ENCODE measurements around the gene IRF2.
A peak's percentile ranks its signal among the peaks of the same experiment; 100 is the strongest.
"Not testable (repeated sequence)": the region's sequence is repeated elsewhere in the genome, so short reads cannot be mapped to it uniquely, and the experiment has no call there.

IRF2 gene

DNA sequence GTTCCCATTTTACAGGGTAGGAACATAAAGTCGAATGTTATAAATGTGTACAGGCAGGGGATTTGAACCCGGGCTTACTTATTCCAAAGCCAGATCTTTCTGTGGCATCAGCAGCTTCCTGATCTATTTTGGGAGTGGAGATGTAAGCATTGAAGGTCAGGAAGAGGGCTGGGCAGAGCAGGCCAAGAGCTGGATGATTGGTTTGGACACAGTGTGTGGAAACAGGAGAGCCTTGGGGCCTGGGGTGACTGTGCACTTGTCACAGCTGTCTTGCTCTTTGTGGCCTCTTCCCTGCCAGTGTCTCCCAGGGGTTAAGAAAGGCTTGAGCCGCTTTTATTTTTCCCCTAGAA is 128.8 kb downstream of the IRF2 start:
- no peak overlapping the region for H3K4me3 ChIP-seq (ENCODE audit: low read depth, low read length)
- TF ChIP-seq MYC (IDR thresholded peaks at IDR 0.05; ENCODE audit: low read depth, low read length) = no peak
- no peak for TF ChIP-seq POLR2A (IDR thresholded peaks at IDR 0.05; ENCODE audit: extremely low read depth, insufficient read length)
- TF ChIP-seq CTCF (IDR thresholded peaks at IDR 0.05; ENCODE audit: low read depth, low read length) = no peak
- TF ChIP-seq, protein P1, sequence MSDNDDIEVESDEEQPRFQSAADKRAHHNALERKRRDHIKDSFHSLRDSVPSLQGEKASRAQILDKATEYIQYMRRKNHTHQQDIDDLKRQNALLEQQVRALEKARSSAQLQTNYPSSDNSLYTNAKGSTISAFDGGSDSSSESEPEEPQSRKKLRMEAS (IDR thresholded peaks at IDR 0.05; ENCODE audit: low read depth, low read length) = no peak
- DNase-seq (ENCODE audit: low read depth) = peak; percentile 61

DNA sequence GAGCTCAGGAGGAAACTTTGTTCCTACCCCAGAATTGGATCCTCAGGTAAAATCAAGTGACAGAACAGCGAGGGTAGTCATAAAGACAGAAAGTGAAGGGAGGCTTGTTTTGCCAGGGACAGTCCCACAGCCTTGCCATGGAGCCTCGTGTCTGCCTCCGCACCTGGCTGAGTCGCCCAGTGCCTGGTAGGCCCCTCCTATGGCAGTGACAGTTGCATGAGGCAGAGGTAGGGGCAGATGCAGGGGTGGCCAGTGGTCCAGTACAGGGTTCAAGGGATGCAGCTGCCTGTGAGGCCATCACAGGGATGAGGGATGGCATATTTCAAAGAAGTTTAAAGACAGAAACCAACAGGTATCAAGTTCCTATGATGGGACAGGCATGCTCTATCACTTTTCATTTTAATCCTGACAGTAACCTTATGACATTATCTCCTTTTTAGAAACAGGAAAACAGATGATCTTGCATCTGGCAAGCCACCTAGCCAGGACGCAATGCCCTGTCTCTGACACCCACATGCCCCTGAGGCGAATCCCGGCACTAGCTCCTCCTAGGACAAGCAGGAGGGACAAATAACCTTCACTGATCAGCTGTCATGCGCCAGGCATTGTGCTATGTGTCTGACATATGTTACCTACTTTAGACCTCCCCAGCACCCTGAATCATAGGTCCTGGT is 129.3 kb downstream of the IRF2 start:
- no peak for DNase-seq (ENCODE audit: low read depth)
- no peak overlapping the region for H3K4me3 ChIP-seq (ENCODE audit: low read depth, low read length)
- no peak for TF ChIP-seq POLR2A (IDR thresholded peaks at IDR 0.05; ENCODE audit: extremely low read depth, insufficient read length)
- no peak for TF ChIP-seq CTCF (IDR thresholded peaks at IDR 0.05; ENCODE audit: low read depth, low read length)
- TF ChIP-seq MYC (IDR thresholded peaks at IDR 0.05; ENCODE audit: low read depth, low read length) = no peak
- TF ChIP-seq, protein P1 (IDR thresholded peaks at IDR 0.05; ENCODE audit: low read depth, low read length) = no peak

DNA sequence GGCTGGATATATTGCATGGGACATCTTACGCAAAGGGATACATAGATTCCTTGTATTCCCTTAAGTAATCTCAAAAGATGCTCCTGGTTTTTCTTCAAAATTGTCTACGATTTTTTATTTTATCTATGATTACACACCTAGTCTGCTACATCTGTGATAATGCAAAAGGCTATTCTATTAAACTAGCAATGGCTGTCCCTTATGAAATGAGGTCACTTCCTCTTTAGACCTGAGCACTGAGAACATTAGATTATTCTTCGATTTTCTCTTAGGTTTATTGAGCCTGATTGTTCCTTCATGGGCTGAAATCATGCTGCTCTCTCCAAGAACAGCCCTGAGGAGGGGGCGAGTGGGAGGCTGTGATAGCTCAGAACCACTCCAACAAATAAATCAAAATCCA is 129.9 kb downstream of the IRF2 start:
- no peak for TF ChIP-seq MYC (IDR thresholded peaks at IDR 0.05; ENCODE audit: low read depth, low read length)
- TF ChIP-seq, protein P1 (IDR thresholded peaks at IDR 0.05; ENCODE audit: low read depth, low read length) = no peak
- no peak for TF ChIP-seq CTCF (IDR thresholded peaks at IDR 0.05; ENCODE audit: low read depth, low read length)
- peak; percentile 14 for DNase-seq (ENCODE audit: low read depth)
- H3K4me3 ChIP-seq (ENCODE audit: low read depth, low read length) = no peak overlapping the region

GRCh38 chr4:184343502-184344177 is 130.7 kb downstream of the IRF2 start:
- peak overlapping the region; percentile 74 for H3K4me3 ChIP-seq (ENCODE audit: low read depth, low read length)
- TF ChIP-seq CTCF (IDR thresholded peaks at IDR 0.05; ENCODE audit: low read depth, low read length) = no peak
- no peak for TF ChIP-seq POLR2A (IDR thresholded peaks at IDR 0.05; ENCODE audit: extremely low read depth, insufficient read length)
- TF ChIP-seq MYC (IDR thresholded peaks at IDR 0.05; ENCODE audit: low read depth, low read length) = no peak
- TF ChIP-seq, protein P1 (IDR thresholded peaks at IDR 0.05; ENCODE audit: low read depth, low read length) = no peak
- peak; percentile 78 for DNase-seq (ENCODE audit: low read depth)

GRCh38 chr4:184342857-184343237 is 131.5 kb downstream of the IRF2 start:
- H3K4me3 ChIP-seq (ENCODE audit: low read depth, low read length); DNase-seq (ENCODE audit: low read depth): not testable (repeated sequence)

GRCh38 chr4:184342167-184342856 is 132.0 kb downstream of the IRF2 start:
- TF ChIP-seq CTCF (IDR thresholded peaks at IDR 0.05; ENCODE audit: low read depth, low read length) (no peak), MYC (IDR thresholded peaks at IDR 0.05; ENCODE audit: low read depth, low read length) (no peak), POLR2A (IDR thresholded peaks at IDR 0.05; ENCODE audit: extremely low read depth, insufficient read length) (no peak)
- TF ChIP-seq, protein P1 (IDR thresholded peaks at IDR 0.05; ENCODE audit: low read depth, low read length) = no peak
- H3K4me3 ChIP-seq (ENCODE audit: low read depth, low read length) = no peak overlapping the region
- no peak for DNase-seq (ENCODE audit: low read depth)

DNA sequence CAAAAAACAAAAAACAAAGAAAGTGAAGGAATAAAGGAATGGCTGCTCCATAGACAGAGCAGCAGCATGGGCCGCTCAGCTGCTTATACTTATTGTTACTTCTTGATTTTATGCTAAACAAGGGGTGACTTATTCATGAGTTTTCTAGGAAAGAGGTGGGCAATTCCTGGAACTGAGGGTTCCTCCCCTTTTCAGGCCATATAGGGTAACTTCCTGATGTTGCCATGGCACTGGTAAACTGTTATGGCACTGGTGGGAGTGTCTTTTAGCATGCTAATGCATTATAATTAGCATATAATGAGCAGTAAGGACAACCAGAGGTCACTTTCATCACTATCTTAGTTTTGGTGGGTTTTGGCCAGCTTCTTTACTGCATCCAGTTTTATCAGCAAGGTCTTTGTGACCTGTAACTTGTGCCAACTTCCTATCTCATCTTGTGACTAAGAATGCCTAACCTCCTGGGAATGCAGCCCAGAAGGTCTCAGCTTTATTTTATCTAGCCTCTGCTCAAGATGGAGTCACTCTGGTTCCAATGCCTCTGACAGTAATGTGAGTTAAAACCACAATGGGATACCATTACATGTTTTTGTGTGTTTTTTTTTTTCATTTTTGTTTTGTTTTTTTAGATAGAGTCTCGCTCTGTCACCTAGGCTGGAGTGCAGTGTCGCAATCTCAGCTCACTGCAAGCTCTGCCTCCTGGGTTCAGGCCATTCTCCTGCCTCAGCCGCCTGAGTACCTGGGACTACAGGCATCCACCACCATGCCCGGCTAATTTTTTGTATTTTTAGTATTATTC is 134.8 kb downstream of the IRF2 start:
- H3K4me3 ChIP-seq (ENCODE audit: low read depth, low read length); DNase-seq (ENCODE audit: low read depth): not testable (repeated sequence)
